SIG-M5 (cell line): Measurements from ENCODE around the gene DNAH10.
"Not testable (repeated sequence)": the region's sequence is repeated elsewhere in the genome, so short reads cannot be mapped to it uniquely, and the experiment has no call there.

Source experiments
- DNase-seq: peaks from one replicate; lab custom pipeline; 2025; lab: John Stamatoyannopoulos, UW

Gene DNAH10

DNA sequence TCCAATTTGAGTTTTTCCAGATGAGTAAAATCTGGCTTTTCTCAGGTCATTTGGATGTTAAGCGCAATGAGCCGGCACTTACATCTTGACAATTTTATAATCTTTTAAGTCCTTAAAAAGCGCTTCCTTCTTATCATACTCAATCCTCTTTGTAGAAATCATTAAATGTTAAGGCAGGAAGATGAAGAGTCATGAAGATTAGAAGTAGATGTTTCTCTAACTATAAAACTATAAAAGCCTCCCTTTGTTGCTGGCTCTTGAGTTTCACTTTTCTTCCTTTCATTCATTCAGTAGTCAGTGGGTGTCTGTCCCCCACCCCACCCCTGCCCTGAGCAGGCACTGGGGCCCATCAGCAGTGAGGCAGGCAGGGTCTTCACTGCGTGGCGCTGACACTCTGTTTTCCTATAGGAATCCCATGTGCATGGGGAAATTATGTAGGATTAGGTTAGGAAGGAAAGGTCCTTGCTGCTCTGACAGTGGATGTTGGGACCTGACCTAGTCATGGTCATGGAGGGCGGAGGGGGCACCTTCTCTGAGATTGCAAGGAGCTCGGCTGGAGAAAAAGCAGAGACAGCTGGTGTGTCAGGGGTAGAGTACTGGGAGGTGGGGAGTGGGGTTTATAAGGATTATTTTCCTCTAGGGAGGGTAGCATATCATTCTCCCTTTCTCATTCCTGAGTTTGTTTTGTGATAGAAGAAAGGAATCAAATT is 144.8 kb downstream of the DNAH10 start:
- DNase-seq: no peak

DNA sequence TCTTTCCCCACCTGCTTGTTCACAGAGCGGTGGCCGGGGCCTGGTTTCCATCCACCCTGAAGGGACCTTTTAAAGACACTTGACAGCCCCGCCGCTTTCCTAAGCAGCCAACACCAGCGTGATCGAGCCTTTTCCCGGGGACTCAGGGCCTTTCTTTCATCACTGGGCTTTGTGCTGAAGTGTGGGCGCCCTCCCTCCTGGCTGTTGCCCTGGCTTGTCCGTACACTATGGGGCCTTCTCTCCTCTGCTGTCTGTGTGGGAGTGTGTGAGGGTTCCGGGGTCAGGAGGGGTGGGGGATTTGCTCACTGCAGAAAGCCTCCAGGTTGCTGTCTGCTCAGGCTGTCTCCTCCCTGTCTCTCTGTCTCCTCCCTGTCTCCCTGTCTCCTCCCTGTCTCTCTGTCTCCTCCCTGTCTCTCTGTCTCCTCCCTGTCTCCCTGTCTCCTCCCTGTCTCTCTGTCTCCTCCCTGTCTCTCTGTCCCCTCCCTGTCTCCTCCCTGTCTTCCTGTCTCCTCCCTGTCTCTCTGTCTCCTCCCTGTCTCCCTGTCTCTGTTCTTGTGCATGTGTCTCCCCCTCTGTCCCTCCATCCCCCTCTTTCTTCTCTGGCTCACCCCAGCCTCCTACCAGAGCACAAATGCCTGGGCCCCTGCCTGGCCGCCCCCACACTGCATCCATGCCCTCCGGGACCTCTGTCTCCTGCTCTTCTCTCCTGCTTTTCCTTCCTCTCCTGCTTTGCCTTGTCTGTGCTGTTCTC is 145.8 kb downstream of the DNAH10 start:
- DNase-seq: no peak

DNA sequence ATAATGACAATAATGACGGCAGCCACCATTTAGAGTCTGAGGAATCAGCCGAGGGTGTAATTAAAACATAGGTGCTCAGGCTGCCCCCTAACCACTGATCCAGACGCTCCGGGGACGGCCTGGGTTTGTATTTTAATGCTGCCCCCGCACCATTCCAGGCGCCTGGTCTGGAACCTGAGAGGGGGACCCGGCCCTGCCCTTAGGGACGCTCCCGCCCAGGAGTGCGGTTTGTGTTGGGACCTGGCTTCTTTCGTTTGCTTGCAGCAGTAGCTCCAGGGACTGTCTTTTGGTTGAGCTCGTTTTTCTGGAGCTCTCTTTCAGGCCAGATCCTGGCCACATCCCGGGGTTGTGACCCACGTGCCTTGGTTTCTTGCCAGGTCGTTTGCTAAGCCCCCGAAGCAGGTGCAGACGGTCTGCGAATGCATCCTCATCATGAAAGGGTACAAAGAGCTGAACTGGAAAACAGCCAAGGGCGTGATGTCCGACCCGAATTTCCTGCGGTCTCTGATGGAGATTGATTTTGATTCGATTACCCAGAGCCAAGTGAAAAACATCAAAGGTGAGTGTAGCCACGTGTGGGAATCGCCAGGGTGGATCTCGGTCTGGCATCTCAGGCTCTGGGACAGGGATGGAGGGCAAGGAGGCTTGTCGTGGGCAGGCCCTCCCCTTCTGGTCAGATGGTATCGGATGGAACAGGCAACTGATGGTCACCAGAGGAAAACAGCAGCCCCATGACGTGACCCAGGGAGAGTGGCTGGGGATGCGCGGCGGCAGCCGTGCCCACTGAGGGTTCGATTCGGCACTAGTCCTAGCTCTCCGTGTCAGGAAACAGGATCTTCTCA is 147.0 kb downstream of the DNAH10 start:
- DNase-seq: no peak

DNA sequence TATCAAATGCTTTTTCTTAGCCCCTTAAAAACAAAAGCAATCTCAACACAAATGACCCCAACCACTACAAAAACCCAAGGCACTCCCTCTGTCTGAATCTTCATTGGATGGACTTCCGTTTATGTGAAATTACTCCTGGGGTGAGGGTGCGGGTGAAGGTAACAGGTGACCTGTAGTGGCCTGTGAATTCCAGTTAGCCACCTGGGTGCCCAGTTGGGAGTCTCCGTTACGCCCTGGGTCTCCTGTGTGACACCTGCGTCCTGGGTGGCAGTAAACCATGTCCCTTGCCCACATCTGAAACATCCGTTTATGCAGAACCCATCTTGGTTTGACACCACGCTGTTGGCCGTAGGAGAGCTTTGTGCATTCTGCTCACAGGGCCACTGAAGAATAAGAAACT is 148.0 kb downstream of the DNAH10 start:
- no peak for DNase-seq

DNA sequence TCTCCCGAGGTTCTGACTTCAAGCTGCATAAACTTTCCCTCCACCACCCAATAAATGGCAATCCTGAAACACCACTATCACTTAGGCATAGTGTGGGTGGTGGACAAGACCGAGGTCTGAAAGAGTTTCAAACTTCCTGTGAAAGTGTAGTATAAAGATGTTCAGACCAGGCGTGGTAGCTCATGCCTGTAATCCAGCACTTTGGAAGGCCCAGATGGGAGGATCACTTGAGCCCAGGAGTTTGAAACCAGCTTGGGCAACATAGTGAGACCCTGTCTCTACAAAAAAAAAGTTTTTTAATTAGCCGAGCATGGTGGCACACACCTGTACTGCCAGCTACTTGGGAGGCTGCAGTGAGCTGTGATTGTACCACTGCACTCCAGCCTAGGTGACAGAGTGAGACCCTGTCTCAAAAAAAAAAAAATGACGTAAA is 148.7 kb downstream of the DNAH10 start:
- DNase-seq: no peak

DNA sequence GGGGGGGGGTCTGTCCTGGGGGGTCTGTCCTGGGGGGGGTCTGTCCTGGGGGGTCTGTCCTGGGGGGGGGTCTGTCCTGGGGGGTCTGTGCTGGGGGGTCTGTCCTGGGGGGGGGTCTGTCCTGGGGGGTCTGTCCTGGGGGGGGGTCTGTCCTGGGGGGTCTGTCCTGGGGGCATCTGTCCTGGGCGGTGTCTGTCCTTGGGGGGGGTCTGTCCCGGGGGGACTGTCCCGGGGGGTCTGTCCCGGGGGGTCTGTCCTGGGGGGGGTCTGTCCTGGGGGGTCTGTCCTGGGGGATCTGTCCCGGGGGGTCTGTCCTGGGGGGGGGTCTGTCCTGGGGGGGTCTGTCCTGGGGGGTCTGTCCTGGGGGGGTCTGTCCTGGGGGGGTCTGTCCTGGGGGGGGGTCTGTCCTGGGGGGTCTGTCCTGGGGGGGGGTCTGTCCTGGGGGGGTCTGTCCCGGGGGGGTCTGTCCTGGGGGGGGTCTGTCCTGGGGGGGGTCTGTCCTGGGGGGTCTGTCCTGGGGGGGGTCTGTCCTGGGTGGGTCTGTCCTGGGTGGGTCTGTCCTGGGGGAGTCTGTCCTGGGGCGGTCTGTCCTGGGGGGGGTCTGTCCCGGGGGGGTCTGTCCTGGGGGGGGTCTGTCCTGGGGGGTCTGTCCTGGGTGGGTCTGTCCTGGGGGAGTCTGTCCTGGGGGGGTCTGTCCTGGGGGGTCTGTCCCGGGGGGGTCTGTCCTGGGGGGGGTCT is 149.7 kb downstream of the DNAH10 start:
- not testable (repeated sequence) for DNase-seq

DNA sequence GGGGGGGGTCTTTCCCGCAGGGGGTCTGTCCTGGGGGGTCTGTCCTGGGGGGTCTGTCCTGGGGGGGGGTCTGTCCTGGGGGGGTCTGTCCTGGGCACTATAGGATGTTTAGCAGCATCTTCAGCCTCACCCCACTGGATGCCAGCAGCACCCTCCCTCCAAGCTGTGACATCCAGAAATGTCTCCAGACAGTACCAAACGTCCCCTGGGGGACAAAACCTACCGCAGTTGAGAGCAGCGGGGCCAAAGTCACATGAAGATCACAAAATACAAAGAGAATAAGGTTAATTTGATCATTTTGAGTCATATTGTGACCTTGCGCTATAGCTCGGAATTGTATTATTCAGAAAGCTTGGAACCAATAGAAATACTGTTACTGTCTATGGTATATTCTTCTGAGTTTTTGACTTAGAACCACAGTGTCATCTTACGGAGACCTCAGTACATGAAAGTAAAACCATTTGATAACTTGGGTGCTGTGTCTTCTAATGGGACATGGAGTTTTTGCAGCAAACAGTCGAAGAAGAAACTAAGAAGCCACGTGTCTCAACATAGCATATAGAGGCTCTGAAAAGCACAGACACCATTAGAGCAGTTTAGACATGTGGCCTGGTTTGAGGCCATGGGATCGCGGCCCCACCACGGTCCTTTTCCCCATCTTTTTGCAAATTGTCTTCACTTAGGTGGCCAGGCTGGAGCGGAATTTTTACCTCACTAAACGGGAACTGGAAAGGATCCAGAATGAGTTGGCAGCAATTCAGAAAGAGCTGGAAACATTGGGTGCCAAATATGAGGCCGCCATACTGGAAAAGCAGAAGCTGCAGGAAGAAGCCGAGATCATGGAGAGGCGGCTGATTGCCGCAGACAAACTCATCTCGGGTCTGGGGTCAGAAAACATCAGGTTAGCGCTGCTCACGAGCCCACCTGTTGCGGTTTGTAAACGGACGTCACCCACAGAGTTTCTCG is 150.6 kb downstream of the DNAH10 start:
- DNase-seq: no peak

DNA sequence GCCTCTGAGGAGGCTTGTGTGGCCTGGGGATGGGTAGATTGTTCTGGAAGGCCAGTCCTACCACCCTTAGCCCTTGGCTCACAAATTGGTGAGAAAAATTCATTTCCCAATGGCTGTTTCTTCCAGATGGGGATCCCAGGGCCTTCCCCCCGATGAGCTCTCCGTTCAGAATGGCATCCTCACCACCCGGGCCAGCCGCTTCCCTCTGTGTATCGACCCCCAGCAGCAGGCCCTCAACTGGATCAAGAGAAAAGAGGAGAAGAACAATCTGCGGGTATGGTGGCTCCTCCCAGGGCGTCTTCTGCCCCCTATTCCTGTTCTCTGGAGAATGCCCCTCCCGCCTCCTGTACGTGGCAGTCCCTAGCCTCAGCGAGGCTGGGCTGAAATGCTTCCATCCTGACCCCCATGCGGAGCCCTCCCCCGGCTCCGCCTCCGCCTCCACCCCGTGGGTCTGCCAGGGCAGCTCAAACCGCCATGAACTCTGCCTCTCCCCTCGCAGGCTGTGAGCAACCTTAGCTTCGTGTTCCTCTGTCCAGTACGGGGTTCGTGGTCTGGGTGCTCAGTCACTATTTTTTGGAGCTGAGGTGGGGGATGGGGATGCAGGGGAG is 152.7 kb downstream of the DNAH10 start:
- DNase-seq: no peak

DNA sequence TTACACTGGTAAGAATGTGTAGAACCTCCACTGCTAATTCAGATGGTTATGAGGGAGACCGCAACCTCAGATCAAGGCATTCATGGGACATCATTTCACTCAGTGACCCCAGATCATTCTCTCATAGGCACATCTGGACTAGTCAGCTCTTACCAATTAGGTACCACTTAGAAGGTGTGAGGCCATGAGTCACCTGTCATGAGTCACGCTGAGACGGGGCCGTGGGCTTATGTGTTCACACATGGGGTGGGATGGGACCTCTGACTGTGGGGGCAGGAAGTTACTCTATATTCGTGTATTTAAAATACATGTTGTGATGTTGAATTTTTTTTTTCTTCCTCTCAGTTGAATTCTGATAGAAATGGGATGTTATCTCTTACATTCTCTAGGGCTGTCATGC is 154.6 kb downstream of the DNAH10 start:
- DNase-seq: no peak

DNA sequence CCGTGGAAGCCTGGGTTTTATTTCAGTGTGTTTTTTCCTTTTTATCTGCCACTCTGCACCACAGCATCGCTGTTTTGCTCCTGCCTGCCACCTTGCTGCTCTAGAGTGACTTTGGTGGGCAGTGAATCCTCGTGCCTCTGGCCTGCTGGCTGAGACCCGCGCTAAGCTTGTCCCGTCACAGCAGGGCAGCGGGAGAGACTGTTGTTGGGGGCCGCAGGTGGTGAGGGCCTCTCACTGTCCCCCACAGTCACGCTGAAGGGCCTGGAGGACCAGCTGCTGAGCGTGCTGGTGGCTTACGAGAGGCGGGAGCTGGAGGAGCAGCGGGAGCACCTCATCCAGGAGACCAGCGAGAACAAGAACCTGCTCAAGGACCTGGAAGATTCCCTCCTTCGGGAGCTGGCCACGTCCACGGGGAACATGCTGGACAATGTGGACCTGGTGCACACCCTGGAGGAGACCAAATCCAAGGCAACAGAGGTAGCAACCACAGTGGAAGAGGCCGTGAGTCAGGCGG is 155.3 kb downstream of the DNAH10 start:
- DNase-seq: no peak

DNA sequence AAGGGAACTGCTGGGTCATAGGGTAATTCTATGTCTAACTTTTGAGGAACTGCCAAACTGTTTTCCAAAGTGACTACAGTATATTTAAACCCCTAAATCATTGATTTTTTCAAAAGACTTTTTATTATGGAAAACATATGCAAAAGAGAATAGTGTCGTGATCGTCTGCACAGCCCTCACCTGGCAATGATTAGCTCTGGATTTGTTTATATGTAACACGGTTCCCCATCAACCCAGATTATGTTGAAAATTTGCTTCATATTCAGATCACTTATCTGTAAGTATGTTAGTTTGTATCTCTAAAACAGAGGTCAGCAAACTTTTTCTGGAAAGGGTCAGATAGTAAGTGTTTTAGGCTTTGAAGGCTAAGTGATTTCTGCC is 157.9 kb downstream of the DNAH10 start:
- DNase-seq: no peak

DNA sequence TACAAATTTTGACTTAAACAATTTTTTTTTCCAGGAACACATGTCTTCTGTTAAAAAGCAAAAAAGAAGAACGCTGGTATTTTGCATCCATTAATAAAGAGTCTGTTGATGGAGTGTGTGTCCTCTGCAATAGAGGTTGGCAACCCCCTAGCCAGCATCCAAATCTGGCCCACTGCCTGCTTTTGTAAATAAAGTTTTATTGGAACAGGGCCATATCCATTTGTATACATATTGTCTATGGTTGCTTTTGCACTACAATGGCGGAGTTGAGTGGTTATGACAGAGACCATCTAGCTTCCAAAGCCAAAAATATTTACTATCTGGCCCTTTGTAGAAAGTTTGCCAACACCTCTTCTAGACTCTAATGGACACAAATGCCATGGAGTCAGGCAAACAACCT is 160.9 kb downstream of the DNAH10 start:
- no peak for DNase-seq

DNA sequence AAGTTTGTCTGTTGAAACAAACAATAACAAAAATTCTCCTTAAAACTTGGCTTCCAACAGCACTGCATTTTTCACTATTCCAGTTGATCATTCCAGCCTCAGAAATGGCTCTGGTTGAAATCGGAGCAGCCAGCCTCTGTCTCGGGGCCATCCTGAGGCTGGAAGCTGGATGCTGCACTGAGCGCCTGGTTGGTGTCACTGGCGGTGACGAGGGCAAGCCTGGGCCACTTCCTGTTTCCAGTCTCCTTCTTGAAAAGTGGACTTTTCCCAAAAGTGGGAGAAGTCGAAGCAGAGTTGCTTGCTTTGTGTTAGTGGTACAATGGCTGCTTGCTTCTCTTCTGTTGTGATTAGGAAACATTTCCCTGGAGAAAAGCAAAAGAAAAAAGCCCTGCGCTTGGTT is 161.8 kb downstream of the DNAH10 start:
- DNase-seq: no peak

DNA sequence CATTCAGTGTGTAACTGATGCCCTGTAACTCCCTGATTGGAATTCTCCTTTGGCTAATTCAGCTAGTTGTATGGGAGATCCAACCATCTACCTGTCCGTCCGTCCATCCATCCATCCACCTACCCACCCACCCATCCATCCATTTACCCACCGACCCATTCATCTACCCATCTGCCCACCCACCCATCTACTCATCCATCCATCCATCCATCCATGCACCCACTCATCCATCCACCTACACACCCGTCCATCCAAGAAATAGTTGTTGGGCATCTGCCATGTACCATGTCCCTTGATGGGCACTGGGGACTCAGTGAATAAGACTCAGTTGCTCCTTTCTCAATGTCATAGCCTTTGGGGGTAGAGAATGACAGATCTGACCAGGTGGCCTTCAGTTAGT is 162.4 kb downstream of the DNAH10 start:
- DNase-seq: no peak

DNA sequence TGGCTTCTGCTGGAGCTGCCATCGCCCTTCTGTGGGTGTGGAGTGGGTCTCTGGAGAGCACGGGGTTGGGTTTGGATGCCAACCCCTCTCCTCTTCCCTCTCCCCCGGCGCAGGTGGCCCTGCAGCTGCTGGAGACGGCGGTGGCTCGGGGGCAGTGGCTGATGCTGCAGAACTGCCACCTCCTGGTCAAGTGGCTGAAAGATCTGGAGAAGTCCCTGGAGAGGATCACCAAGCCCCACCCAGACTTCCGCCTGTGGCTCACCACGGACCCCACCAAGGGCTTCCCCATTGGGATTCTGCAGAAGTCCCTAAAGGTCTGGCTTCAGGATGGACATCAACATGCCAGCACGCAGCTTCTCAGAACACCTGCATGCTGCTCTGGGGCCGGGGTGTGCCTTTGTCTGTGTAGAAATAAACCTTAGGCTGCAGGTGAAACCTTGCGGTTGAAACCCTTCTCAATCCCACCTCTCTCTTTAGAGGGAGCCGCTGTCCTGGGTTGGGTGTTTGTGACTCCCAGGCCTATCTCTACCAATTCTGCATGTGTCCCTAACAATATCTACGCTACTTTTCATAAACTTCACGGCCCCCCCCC is 166.3 kb downstream of the DNAH10 start:
- no peak for DNase-seq

DNA sequence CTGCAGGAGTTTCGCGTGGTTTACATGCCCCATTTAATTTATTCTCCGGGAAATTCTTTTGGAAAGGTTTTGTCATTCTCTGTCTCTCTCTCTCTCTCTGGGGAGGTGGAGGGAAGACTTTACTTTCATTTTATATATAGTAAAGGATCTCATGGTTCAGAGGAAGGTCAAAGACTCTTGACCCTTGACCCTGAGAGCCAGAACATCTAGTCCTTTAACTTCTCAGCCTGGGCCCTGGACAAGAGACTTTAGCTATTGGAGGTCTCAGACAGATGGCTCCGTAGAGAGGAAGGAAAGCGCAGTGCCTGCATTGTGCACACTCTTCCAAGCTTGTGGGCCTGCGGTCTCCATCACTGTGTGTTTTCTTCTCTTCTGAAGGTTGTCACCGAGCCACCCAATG is 166.8 kb downstream of the DNAH10 start:
- no peak for DNase-seq

DNA sequence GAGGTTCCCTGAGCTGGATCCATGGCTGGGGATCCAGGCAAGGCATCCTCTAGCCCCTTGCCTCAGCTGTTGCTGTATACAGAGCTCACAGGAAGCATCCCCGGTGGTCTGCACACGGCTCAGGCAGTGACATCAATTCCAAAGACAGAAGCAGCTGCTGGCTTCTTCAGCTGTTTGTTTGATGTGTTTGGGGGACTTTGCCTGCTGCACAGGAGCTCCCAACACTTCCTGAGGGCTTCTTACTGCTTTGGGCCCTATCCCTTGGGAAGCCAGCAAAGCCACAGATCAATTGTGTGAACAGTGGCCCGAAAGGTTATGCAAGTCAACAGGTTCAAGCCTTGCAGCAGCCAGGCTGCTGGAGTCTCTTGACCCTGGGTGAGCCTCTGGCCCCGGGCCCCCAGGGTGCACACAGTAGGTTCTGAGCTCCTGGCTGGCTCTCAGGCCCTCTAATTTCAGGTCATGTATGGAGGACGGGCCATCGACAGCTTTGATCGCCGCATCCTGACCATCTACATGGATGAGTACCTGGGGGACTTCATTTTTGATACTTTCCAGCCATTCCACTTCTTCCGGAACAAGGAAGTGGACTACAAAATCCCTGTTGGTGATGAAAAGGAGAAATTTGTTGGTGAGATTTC is 168.0 kb downstream of the DNAH10 start:
- DNase-seq: no peak

DNA sequence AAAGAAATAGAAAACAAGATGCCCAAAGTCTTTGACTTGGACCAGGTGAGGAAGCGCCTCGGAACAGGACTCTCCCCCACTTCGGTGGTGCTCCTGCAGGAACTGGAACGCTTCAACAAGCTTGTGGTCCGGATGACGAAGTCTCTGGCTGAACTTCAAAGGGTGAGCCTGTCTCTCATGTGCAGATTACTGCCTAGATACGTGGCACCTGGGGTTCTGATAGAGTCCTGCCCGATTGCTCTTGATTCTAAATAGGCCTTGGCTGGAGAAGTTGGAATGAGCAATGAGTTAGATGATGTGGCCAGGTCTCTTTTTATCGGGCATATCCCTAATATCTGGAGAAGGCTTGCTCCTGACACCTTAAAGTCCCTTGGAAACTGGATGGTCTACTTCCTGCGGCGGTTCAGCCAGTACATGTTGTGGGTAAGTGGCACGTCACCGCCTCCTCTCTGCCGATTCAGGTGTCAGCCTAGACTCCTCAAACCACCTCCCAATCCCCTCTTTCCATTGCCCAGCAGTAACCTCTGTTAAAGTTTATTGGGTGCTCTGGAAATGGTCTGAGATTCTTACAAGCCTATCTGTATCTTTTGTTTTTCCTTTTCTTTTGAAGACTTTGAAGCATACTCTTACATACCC is 169.7 kb downstream of the DNAH10 start:
- DNase-seq: no peak

DNA sequence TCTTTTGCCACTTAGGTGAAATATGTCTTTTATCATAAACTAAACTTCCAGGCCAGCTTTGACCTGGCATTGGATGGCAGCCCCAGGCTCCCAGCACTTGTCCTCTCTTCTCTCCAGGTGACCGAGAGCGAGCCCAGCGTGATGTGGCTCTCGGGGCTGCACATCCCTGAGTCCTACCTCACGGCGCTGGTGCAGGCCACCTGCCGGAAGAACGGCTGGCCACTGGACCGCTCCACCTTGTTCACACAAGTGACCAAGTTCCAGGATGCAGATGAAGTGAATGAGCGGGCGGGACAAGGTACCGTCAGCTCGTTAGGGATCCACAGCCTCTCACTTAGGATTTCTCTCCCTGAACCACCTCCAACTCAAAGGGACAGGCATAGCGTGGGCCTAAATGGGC is 171.1 kb downstream of the DNAH10 start:
- no peak for DNase-seq
